ENCODE data around the gene IFITM5. TPM values are rescaled to one million over a fixed set of nuclear protein-coding genes. Genes with fewer than 3 reads are reported as not detected.

IFITM5 gene
- total RNA-seq, 3 donors from 2014 or later, result not detected

DNA sequence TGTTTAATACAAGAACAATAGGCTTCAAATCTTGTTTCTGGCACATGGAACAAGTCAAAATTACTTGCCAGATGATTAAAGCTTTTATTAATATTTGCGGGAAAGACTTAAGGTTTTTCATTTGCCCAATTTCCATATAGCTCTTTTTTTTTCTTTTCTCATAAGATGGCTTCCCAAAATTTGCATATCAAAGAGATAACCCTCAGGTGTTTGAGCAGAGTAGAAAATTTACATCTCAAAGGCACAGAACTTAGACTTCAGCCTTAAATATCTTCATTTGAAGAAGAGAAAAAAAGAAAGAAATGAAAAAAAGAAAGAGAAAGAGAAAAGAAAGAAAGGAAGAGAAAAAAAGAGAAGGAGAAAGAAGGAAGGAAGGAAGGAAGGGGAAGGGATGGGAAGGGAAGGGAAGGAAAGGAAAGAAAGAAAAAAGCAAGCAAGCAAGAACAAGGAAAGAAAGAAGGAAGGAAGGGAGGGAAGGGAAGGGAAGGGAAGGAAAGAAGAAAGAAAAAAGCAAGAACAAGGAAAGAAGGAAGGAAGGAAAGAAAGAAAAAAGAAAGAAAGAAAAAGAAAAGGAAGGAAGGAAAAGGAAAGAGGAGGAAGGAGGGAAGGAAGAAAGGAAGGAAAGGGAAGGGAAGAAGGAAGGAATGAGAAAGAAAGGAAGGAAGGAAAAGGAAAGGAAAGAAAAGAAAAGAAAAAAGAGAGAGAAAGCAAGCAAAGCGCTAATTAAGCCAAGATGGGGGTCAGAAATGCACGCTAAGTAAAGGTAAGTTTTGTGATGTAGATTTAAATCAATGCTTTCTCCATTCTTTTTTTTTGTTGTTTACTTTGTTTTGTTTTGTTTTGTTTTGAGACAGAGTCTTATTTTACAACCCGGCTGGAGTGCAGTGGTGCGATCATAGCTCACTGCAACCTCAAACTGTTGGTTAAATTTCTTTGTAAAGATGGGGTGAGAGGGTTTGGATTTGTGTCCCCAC lies 41.5 kb upstream of the IFITM5 start:
- Histone ChIP-seq H3K4me3 (no peak overlapping the region), H3K4me1 (no peaks in the 10 kb centered on the region), H3K9me3 (no peaks in the 10 kb centered on the region), H3K27me3 (no peaks in the 10 kb centered on the region), H3K36me3 (no peaks in the 10 kb centered on the region), H3K27ac (no peak overlapping the region)
- TF ChIP-seq POLR2AphosphoS5 (IDR thresholded peaks at IDR 0.05), result no peak
- TF ChIP-seq, protein P1, sequence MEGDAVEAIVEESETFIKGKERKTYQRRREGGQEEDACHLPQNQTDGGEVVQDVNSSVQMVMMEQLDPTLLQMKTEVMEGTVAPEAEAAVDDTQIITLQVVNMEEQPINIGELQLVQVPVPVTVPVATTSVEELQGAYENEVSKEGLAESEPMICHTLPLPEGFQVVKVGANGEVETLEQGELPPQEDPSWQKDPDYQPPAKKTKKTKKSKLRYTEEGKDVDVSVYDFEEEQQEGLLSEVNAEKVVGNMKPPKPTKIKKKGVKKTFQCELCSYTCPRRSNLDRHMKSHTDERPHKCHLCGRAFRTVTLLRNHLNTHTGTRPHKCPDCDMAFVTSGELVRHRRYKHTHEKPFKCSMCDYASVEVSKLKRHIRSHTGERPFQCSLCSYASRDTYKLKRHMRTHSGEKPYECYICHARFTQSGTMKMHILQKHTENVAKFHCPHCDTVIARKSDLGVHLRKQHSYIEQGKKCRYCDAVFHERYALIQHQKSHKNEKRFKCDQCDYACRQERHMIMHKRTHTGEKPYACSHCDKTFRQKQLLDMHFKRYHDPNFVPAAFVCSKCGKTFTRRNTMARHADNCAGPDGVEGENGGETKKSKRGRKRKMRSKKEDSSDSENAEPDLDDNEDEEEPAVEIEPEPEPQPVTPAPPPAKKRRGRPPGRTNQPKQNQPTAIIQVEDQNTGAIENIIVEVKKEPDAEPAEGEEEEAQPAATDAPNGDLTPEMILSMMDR (IDR thresholded peaks at IDR 0.05), result no peak
- TF ChIP-seq POLR2A (IDR thresholded peaks at IDR 0.05), result no peak
- intact Hi-C loops (cut with DNase I; ENCODE audit: low total_unique reads), result no loop called here
- DNase-seq (ENCODE audit: low spot score in 2 of 2), result no peak

DNA sequence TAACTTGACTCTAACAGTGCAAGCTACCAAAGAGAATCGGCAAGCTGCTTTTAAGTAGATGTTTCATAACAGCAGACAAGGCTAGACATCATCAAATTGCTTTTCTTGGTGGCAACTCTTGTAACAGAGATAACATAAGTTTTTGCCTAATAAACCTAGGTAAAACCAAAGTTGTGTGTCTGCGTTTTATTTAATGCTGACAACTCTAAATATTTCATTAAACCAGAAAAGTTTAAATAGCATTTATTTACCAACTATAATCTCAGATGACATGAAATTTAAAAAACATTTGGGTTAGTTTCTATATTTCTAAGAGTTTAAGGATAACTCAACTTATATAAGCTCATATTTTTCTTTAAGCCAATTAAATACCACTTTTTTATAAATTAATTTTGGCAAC lies 40.6 kb upstream of the IFITM5 start:
- H3K27ac ChIP-seq, result no peak overlapping the region
- no peak overlapping the region for H3K4me3 ChIP-seq
- H3K9me3 ChIP-seq, result no peaks in the 10 kb centered on the region
- intact Hi-C loops (cut with DNase I; ENCODE audit: low total_unique reads), result no loop called here
- no peaks in the 10 kb centered on the region for H3K4me1 ChIP-seq
- TF ChIP-seq, protein P1 (IDR thresholded peaks at IDR 0.05), result no peak
- TF ChIP-seq POLR2AphosphoS5 (IDR thresholded peaks at IDR 0.05), result no peak
- no peak for TF ChIP-seq POLR2A (IDR thresholded peaks at IDR 0.05)
- no peaks in the 10 kb centered on the region for H3K36me3 ChIP-seq
- DNase-seq (ENCODE audit: low spot score in 2 of 2), result no peak
- H3K27me3 ChIP-seq, result no peaks in the 10 kb centered on the region

DNA sequence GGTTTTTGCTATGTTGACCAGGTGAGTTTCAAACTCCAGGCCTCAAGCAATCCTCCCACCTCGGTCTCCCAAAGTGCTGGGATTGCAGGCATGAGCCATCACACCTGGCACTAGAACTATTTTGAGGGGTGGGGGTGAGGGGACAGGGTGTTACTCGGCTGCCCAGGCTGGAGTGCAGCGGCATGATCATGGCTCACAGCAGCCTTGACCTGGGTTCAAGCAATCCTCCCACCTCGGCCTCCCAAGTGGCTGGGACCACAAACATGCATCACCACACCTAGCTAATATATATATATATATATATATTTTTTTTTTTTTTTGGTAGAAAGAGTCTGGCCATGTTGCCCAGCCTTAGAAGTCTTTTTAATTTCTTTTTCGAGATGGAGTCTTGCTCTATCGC lies 38.4 kb upstream of the IFITM5 start:
- no peak for TF ChIP-seq POLR2AphosphoS5 (IDR thresholded peaks at IDR 0.05)
- TF ChIP-seq POLR2A (IDR thresholded peaks at IDR 0.05), result no peak
- TF ChIP-seq, protein P1 (IDR thresholded peaks at IDR 0.05), result no peak
- Histone ChIP-seq H3K4me1 (no peaks in the 10 kb centered on the region), H3K36me3 (no peaks in the 10 kb centered on the region), H3K4me3 (no peak overlapping the region), H3K27ac (peak overlapping the region in 1 of 2 donors; percentile 48), H3K9me3 (no peaks in the 10 kb centered on the region), H3K27me3 (no peaks in the 10 kb centered on the region)
- DNase-seq (ENCODE audit: low spot score in 2 of 2), result peak in 1 of 2 donors; percentile 27
- intact Hi-C loops (cut with DNase I; ENCODE audit: low total_unique reads), result loop anchor here (2.0 kb wide), 1 partner anchor 77 kb away; the partner anchor contains the start of gene SIGIRR

DNA sequence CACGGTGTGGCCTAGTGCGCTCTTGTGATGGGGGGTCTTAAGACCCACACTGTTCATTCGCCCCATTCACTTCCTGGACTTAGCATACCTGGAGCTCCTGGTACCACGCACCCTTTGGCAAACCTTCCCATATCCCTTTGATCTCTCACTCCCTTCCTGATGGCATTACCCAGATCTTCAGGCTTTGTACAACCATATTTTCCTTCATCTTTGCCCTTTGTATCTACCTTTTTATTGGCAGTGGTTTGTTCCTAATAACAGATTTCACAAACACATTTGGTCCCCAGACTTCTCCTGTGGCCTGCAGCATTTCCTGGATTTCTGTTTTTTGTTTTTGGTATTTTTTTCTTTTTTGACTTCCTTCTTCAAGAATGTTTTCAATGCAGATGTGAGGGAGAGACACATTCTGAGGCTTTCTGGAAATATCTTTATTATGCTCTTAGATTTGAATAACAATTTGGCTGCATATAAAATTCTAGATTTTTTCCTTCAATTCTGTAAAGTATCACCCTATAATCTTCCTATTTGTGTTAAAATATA lies 37.4 kb upstream of the IFITM5 start:
- DNase-seq (ENCODE audit: low spot score in 2 of 2), result peak in 1 of 2 donors; percentile 1
- Histone ChIP-seq H3K36me3 (no peaks in the 10 kb centered on the region), H3K4me3 (no peak overlapping the region), H3K27me3 (no peaks in the 10 kb centered on the region), H3K27ac (peak overlapping the region; percentile 76 to 79), H3K9me3 (no peaks in the 10 kb centered on the region), H3K4me1 (no peaks in the 10 kb centered on the region)
- intact Hi-C loops (cut with DNase I; ENCODE audit: low total_unique reads), result loop anchor here (2.0 kb wide), 1 partner anchor 78 kb away; the partner anchor contains the start of gene SIGIRR
- TF ChIP-seq POLR2A (IDR thresholded peaks at IDR 0.05), result no peak
- TF ChIP-seq, protein P1 (IDR thresholded peaks at IDR 0.05), result no peak
- TF ChIP-seq POLR2AphosphoS5 (IDR thresholded peaks at IDR 0.05), result no peak

Data from breast epithelium (tissue), 4 donors.